GM19452 (cell line): ENCODE data around the gene SETD6.

ENCODE experiments used
- ATAC-seq: cut with Tn5 transposase; IDR thresholded peaks from one replicate; pipeline ENCODE4 v1.9.1; 2021; ENCODE audit not compliant: unreplicated experiment

Gene SETD6

DNA sequence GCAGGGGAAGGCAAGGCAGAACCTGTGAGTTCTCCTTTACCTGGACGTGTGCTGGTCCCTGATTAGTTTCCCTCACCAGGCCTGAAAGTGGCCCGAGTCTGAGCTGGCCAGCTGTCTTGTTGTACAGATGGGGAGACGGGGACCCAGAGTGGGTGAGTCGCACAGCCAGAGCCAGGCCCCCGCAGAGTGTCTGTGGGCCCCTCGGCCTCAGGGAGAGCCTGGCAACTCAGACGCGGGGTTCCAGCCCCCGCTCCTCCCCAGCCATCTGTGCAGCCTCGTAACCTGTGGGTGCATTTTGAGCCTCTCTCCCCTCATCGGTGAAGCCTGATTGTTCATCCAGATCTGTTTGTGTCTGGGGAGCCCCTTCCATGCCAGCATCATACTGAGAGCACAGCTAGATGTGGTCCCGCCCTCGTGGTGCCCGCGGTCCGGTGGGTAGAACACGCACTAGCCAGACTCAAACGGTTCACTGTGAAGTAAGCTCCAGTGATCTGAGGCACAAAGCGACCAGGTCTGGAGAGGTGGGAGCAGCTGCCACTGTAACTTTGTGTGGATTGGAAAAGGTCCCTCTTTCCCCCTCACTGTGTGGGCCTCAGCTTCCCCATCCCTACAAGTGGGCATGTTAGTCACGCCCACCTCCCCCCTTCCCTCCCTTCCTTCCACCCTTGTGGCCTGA lies 21.4 kb upstream of the SETD6 start:
- ATAC-seq: no peak

DNA sequence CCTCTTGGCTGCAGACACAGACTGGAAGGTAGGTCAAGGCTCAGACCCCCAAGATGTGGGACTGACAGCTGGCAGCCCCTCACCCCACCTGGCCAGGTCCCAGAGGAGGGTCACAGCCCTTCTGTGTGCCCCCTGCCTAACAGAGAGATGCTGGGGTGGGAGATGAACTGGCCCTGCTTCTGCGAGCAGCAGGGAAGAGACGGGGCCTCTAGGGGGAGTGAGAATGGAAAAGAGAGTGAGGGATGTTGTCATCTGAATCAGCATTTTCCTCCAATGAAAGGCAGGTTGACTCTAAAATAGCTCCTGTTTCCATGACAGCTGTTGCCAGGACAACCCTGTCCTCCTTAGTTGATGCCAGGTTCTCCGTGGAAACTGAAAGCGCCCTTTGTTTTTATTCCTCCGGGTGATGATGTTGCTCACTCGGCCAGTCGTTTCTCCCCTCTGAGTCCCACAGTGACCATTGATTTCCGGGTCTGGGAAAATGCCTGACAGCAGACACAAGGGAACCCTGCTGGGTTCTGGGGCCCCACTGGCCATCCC lies 20.3 kb upstream of the SETD6 start:
- peak; percentile 74 for ATAC-seq

DNA sequence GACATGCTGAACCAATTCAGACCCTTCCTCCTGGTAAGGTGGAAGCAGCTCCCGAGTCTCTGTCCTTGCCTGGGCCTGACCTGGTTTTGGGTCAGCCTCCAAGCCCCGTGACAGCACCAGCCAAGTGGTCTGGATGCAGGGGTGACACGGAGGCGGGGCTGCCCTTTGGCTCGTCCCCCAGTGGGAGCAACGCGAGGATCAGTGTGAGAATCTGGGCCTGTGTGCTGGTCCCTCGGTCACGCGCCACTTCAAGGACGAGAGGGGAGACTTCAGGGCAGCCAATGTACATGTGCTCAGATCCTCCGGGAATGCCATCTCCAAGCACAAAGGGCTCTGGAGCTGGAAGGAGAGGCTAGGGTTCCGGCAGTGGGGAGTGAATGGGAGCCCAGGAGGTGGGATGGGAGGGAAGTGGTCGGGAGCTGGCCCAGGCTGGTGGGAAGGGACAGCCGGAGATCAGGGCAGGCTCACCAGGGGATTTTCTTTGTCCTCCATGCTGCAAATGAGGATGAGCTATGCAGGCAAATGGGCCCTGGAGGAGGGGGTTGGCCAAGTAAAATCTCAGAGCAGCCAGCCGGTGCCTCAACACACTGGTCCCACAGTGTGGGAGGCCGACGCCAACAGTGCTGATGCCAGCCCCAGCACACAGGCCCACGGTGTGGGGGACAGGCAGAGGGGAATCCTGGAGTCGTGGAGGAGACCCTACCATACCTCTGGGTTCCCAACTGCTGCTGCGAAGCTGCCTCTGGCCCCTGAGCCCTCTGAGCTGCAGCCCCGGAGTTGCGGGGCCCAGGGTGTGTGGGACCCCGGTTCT lies 19.6 kb upstream of the SETD6 start:
- no peak for ATAC-seq

DNA sequence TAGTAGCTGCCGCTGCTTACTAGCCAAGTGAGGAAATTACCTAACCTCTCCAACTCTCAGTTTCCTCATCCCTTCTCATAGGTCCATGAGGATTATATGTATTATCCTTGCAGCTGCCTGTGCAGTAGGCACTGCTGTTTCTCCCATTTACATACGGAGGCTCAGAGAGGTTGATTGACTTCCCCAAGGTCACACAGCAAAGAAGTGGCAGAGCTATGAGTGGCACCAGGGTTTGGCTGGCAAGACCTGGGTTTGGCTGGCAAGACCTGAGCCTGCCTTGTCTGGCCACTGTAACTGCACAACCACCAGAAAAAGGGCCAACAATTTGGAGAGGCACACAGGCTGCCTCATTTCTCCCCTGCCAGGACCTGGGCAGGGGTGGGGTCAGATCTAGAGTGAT lies 17.8 kb upstream of the SETD6 start:
- no peak for ATAC-seq

DNA sequence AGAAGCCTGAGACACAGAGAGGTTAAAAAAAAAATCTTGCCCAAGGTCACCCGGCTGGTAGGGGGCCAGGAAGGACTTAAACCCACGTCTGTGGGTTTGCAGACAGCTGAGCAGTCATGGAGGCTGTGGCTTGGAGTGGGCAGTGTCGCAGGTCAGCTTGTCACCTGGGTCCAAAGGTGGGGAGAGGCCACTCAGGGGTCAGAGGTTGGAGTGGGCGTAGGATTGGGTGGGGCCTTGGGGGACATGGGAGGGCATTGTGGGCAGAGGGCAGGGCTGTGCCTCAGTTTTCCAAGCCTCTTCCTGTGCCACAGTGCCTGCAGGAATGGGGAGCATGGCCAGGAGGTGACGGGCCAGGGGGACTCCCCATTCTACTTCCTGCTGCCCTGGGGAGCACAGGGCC lies 17.4 kb upstream of the SETD6 start:
- ATAC-seq: no peak

DNA sequence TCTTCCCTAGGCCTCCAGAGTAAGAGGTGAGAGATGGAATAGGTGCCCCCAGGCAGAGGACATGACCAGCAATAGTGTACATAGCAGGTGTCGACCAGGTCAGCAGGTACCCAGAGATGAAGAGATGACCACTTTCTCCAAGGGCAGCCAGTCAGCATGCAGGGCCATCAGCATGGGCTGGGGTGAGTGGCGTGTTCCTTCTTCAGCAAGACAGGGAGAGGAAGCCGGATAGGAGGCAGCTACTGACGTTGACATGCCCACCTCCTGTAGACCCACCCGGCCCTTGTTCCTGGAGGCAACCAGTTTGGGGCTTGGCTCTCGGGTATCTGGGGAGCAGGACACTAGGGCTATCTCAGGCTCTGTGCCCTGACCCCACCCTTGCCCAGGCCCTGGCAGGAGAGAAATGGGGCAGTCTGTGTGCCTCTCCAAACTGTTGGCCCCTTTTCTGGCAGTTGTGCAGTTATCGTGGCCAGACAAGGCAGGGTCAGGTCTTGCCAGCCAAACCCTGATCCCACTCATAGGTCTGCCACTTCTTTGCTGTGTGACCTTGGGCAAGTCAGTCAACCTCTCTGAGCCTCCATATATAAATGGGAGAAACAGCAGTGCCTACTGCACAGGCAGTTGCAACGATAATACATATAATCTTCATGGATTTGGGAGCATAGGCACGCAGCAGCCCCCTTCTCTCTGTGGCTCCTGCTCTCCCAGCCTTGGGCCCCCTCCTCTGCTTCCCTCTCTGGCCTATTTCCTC lies 16.8 kb upstream of the SETD6 start:
- no peak for ATAC-seq

DNA sequence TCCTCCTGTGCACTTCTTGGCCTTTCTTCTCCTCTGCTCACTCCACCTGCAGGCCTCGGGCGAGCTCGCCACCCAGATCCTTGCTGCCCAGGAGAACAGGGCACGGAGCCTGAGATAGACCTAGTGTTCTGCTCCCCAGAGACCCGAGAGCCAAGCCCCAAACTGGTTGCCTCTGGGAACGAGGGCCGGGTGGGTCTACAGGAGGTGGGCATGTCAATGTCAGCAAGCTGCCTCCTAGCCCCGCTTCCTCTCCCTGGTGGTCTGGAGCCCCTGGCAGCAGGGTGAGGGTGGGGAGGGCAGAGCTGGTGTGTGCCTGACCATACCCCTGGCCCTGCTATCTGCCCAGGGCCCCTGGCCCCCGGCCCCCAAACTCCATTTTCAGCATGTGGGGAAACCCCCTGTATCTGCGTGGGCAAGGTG lies 16.2 kb upstream of the SETD6 start:
- ATAC-seq: no peak

DNA sequence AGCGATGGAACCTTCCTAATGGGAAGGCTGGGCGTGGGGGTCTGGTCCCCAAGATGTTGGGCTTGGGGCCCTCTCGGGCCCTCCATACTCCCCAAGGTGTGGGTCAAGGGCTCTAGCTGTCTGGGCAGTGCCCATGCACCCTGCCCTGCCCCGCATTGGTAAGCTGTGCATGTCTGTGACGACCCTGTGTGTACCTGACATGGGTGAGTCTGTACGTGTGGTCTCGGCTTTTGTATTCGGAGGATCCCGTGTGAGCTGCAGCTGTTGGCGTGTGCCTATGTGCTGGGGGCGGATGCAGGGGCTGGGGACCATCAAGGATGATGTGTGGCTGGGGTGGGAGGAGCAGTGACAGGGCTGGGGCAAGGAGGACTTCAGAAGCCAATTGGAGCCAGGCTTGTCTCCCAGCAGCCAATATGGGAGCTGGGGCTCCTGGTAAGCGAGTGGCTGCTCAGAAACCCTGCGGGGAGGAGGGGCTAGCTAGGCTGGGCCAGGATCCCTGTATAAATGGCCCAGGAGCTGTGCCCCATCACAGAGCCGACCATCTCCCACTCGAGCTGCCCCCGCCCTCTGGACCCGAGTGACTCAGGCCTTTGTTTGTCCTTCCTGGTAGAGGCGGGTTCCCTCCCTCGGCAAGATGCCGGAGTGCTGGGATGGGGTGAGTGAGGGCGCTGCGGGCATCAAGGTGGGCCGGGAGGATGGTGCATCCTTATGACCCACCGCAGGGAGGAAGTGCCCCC lies 15.5 kb upstream of the SETD6 start, which contains the start of gene NDRG4:
Gene NDRG4 (plus strand): TSS at position 529 of the 737 bp plus-strand sequence. CDS start 106 bp downstream, at position 635.
- ATAC-seq: no peak

DNA sequence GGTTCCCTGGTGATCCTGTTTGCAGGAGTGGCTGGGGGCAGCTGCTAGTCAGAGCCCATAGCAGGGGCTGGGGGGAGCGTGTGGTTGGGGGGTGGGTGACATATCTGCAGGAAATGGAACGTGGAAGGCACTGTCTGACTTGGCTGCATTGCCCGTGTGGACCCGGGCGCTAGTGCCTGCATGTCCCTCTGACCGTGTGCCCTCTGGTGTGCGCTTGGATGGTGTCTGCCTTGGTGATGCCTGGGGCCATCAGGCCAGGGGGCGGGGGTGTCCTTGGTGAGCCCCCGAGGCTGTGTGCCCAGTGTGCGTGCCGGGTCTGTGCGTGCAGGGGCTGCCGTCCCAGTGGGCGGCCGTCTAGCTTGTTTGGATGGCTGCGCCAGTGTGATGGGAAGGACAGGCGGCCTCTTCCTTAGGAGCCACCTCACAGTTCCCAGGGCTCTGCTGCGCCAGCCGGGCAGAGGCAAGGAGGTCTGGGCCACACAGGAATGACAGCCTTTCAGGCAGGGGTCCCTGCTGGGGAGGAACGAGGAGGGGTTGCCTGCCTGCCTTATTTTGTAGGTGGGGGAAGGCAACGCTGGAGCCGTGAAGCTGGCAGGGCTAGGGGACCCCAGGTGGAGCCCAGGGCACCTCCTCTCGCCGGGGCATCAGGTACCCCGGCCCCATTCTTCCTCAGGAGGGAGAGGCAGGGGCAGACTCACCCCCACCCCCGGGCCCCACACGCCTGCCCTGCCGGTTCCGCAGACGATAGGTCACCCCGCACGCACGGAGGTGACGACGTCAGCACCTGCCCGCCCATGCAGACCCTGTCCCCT lies 14.7 kb upstream of the SETD6 start:
- ATAC-seq: no peak

DNA sequence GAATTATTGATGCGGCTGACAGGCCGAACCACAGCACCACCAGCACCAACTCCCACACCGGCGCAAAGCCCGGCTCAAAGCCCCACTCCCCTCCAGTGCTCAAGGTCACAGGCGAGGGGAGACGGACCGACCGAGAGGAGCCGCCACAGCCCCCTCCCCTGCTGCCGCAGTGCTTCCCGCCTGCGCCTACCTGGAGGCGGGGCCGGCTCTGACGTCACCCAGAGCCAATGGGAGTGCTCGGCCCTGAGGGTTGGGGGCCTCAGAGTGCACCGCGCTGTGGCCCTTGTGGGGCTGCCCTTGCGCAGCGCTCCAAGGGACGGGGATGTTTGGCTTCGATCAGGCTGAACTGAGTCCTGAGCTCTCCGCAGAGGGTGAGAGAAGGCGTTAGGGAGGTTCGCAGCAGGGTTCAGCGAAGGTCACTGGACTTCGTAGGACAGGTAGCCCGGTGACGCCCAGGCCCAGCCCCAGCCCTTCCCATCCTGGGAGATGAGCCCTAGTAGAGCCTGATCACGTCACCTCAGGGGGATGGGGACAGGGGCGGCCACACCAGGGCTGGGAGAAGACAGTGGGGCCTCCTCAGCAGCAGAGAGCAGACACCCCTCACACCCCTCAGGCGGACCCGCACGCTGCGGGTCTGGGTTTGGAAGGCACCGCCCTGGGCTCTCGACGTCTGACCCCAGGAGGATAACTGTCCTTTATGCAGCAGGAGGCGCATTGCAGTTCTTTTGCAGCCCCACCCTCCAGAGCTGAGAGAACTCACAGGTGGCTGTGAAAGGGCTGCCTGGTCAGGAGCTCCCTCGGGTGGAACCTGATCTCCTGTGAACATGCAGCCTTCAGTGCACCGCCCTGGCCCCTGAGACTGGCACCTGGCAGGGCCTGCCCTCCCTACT lies 13.8 kb upstream of the SETD6 start:
- no peak for ATAC-seq

DNA sequence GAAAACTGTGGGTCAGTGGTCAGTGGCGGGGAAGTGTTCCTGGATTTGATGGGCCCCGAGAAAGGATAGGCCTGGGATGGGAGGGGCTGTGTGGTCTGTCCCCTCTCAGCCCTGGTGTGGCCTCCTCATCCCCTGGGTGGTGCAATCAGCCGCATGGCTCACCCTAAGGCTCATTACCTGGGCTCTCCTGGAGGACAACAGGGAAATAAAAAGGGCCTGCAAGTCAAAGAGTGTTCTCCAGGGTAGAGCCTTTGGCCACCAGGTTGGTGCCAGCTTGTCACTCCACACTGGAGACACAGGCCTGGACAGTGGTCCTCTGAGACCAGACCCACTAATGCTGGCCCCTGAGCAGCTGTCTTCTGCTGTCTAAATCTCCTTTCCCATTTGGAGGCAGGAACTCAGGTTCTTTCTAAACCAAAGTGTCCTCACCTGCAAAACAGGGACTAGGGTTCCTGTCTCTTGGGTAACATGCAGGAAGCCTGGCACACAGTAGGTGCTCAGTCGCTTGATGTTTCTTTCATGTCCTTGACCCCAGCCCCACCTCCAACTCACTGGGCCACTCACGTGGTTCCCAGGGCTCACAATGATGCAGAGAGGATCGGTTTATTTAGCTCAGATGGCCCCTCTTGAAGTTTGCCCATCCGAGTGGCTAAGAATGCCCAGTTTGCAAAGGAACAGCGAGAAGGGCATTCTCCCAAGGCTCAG lies 12.9 kb upstream of the SETD6 start:
- no peak for ATAC-seq

DNA sequence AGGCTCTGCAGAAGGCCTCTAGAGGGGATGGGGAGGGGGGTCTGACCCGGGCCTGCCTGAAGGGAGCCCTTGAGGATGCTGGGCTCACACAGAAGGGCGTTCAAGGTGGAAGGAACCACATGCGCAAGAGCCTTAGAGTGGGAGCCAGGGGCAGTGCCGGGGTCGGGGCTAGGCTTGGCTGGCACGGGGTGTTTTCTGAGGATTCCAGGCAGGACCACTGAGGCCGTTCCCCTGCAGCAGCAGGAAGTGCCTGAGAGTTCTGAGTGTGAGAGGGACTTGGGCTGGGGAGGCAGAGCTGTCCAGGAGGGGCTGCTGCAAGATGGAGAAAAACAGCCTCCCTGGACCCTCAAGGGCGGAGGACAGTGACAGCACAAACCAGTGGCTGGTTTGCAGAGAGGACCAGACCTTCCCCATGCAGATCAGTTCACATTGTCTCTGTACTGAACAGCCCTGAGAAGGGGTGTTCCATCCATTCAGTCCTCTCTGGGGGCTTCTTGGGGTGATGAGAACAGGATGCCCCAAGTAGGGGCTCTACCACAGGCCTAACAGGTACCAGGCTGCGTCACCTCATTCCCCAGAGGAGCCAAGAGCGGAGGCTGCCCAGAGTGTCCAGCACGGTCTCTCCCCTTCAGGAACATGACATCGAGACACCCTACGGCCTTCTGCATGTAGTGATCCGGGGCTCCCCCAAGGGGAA lies 12.0 kb upstream of the SETD6 start:
- no peak for ATAC-seq

DNA sequence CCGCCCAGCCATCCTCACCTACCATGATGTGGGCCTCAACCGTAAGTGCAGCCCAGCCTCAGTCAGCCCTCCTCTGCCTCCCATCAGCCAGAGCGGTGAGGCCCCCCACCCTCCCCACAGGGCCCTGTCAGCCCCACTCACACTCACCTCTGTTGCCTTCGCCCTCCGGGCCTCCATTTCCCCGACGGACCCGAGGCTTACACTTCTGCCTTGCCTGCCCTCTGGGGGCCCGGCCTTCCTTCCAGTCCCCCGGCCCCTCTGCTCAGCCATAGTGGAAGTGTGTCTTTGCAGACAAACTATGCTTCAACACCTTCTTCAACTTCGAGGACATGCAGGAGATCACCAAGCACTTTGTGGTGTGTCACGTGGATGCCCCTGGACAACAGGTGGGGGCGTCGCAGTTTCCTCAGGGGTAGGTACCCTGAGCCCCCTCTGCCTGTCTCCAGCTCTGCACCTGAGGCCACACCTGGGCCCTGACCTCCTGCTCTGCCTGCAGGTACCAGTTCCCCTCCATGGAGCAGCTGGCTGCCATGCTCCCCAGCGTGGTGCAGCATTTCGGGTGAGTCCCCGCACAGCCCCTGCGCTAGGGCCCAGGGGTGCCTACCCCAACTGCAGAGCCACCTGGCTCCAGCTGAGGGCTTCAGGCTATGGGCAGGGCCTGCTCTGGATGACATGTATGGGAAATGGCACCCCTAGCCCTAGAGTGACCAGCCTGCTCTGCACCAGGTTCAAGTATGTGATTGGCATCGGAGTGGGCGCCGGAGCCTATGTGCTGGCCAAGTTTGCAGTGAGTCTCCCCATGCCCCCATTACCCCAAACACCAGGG lies 11.2 kb upstream of the SETD6 start:
- ATAC-seq: no peak

DNA sequence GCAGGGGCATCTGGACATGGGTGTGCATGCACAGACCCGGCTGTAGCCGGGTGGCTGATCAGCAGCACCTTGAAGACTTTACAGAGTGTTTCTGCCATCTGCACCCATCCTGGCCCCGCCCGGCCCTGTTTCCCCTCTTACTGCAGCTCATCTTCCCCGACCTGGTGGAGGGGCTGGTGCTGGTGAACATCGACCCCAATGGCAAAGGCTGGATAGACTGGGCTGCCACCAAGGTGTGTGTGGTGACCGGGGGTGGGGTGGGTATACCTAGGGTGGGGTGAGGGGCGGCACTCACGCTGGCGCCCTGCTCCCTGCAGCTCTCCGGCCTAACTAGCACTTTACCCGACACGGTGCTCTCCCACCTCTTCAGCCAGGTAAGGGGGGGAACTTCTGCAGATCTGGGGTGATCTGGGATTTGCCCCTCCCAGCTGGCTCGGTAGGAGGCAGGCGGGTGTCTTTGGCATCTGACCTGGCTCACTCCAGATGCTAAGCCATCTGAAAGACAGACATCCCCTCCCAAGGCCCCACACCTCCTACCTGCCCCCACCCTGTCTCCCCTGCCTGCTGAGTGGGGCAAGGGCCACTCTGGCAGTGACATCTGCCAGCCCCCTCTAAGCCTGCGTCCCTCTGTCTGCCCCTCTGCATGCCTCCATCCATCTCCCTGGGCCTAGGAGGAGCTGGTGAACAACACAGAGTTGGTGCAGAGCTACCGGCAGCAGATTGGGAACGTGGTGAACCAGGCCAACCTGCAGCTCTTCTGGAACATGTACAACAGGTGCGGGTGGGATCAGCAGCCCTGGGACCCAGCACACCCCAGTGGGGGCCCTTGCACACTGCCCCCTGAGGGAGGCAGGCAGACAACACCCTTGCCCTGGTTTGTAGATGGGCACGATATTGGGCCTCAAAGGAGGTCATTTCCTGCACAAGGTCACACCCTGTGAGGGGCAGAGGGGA lies 8.8 kb upstream of the SETD6 start:
- ATAC-seq: no peak

DNA sequence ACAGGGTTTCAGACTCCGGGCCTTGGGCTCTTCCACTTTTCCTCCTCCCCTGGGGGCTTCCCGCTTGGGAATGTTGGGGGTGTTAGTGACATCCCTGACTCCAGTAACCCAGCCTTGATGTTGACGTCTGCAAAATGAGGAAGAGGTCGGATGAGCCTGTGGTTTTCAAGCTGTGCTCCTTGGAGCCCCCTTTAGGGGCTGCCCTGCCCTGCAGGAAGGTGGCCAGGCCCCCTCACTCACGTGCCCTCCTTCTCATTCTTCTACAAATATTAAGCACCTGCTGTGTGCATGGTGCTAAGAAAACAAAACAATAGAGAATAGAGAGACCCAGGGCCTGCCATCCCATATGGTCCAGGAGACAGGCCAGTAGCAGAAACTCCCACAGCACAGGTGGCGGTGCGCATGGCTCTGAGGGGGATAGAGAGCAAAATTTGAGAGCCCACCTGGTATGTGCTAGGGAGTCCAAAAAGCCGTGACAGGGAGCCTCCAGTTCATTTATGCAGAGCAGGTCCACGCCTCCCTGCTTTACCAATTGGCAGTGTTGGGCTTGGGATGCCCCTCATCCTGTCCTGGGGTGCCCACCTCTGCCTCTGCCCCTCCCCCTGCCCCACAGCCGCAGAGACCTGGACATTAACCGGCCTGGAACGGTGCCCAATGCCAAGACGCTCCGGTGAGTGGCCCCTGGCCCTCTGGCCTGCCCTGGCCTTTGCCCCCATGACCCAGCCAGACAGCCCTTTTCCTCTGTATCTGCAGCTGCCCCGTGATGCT lies 7.9 kb upstream of the SETD6 start:
- no peak for ATAC-seq
